Measurements from ENCODE around the gene OTX2.

OTX2 gene

DNA sequence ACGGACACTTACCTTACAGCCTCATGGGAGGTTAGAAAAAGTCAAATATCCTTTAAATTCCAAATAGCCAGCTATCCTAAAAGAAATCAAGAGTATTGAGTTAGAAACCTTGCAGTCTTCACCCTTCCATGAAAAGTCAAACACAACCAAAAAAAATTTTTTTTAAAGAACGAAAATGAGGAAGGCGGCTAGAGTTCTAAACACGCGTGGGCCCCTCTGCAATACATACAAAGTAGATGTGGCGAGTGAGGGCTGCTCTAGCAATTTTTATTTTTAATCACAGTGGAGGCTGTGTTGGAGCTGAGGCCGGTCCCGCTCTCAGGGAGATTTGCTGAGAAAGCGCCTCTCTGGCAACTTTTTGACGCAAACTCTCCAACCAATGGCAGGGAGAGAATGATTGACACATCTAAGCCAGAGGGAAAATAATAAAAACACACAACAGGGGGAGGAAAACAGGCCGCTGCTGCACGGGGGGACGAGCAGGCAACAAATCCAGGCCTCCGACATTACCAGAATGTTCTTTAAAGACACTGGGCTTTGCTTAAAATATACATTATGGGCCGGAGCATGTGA lies at the start of gene OTX2:
OTX2 (minus strand) TSS at position 333 of the 573 bp plus-strand sequence. CDS start 5,023 bp downstream, outside the sequence.
- DNase-seq, result no peak

DNA sequence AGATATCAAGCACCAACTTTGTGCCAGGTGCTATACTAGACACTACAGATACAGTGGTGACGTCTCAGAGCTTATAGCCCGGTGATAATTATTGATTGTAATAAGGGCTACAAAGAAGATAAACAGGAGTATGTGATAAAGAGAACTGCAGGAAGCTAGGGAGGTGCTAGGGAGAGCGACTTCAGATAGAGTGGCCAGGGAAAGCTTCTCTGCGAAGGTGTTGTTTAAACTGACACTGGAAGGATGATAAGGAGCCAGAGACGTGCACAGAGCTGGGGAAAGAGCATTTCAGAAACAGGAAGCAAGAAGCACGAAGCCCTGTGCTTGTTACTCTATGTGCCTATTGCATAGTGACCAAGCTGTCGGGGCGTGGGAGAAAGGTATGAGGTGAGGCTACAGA lies 48.1 kb upstream of the OTX2 start:
- no peak for DNase-seq

DNA sequence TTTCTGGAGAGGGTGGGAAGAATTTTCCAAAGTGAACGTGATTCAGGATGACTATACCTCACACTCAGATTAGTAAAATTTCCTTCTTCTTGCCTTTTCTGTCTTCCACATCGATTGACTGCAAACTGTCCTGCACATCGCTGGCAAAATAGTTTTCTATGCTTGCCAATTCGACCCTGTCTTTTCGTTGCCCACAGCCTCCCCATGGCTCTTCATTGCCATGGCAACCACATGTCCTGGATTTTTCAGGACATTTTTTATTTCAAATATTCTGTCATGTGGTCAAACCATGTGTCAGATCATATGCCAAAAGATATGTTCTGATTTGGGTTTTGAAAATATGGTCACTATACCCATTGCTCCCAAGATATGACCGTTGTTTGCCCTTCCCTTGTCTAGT lies 46.9 kb upstream of the OTX2 start:
- DNase-seq, result no peak

DNA sequence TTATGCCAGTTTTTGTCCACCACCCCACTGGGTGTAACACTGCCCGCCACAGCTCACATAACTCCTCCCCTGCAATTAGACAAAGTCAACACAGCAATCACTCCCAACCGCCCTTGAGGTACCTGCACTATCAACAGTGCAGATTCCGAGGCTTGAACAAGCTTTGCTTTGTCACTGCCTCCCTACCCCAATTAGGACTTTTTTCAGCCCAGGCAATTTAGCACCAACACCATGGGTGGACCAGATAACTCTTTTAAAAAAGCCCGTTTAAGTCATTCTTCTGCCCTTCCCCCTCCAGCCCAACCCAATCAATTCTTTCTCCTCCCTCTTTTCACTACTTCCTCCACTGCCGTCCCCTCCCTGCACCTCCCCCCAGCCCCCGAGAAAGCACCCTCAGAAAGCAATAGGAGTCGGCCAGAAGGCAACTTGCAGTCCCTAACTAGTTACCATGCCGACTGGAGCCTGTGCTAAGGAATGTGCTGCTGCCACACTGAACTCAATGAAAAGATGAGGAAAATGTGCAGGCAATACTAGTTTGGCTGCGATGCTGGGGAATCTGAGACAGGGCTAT lies 45.7 kb upstream of the OTX2 start:
- DNase-seq, result no peak

DNA sequence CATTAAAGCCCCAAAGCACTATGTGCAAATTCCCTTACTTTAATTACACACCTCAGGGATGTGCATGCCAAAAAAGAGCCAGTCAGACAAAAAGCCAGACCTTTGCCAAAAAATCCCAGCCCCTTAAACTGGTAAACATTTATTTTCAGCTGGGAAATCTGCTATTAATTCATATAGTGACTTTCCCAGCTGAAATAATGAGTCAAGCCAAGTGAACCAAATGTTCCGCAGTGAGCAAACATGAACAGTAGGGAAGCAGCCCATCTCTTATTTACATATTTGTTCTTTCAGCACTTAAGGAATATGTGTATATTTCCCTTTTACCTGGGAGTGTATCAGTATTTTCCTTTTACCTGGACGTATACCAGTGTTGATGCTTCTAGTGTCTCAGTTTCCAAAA lies 44.0 kb upstream of the OTX2 start:
- DNase-seq, result no peak

DNA sequence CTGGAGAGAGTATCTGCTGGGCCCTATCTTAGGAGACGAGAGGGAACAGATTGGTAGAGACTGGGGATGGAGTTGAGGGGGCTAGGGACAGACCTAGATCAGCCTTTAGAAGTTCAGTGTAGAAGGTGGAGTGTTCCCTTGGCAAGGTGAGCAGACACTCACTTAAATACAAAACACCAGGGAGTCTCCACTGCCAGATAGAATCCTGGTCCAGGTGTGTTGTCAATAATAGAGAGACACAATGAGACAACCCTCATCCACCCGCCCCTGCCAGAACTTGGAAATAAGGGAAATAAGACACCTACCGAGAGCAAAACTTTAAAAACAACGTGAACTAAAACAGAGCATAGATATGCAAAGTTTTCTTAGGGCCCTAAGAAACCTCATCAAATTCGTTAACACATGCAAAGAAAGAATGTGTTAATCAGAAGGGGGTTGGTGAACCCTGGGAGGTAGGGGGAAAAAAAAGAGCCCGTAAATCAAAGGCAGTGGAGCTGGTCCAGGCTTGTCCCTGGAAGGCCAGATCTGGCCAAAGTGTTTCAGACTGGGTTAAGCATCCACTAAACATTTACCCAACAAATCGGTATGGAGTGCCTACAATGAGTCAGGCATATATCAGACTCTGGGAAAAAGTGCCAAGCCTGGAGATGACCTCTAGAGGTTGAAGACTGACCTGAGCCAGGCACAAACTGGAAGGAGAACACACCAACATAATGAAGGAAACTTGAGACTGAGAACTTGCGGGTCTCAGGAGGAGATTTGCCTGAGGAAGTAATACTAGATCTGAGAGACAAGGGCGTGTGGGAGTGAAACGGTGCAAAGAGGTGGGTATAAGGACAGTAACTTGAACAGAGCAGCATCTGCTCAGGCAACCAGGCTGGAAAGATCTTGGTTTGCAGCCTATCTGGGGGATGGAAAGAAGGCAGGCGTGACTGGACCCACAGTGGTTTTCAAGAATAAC lies 37.0 kb upstream of the OTX2 start:
- DNase-seq, result no peak

DNA sequence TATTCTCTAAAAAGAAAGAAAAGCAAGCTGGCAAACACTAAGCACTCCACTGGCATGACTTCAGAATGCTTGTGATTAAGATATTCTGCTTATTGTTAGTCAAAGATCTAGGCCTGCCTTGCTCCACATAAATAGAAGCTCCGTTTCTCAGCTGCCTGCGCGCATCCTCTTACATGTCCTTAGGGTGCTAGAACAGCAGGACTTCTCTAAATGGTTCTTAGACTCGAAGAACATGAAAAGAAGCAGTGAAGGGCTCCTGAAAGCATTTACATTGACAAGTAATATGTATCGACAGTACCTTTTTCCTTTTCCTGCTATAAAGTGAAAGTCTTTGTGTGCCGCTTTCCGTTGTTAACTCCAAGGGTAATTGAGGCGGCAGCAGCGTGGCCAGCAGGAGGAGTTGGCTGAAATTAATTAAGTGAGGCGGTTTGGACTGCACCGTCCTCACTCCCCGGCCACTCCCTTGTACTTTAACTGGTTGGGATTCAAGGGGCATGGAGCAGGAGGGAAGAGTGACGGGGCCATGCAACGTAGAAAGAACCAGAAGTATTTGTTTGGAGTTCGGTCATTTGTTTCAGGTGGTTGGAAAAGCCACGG lies 34.2 kb upstream of the OTX2 start:
- DNase-seq, result no peak

DNA sequence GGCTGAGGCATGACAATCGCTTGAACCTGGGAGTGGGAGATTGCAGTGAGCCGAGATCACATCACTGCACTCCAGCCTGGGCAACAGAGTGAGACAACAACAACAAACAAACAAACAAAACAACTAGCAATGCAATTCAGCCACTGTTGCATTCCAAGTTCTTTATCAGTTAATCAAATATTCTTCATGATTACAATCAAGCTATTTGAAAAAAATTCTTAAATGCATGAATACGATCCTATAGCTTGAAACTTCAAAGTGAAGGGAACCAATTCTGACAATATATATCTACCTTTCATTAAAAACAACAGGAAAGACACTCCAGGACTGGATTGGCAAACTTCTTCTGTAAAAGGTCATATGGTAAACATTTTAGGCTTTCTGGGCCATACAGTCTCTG lies 31.3 kb upstream of the OTX2 start:
- DNase-seq, result no peak

DNA sequence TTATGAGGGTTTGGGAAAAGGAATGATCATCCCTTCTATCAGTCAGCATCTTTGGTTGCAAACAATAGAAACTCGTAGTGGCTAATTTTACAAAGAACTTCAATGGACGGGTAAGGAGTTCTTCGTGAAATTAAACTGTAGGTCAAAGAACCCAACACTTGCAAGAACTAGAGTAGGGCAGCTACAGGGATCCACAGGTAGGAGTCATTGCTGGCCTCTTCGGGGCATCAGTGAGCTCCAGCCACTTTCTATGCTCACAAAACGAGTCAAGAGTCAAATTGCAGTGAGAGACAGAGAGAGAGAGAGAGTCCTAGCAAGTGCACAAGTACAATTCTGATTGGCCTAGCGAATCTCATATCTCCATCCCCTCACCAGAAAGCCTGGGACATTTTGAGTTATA lies 29.9 kb upstream of the OTX2 start:
- DNase-seq, result no peak

DNA sequence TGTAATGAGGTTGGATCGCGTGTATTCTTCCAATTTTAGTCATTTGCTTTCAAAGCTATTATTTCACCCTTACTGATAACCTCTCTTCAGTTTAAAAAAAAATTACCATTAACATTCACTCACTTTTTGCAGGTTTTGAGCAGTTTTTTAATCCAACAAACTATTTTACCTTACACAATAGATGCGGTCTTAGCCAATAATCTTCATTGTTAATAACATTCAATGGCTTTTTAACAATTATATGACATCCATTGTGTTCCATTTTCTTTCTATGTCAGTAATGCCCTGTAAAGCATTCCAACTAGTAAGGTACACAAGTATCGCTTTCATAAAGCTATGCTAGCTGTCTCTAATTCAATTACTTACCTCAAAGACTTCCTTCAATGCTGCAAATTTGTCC lies 18.9 kb upstream of the OTX2 start:
- no peak for DNase-seq

DNA sequence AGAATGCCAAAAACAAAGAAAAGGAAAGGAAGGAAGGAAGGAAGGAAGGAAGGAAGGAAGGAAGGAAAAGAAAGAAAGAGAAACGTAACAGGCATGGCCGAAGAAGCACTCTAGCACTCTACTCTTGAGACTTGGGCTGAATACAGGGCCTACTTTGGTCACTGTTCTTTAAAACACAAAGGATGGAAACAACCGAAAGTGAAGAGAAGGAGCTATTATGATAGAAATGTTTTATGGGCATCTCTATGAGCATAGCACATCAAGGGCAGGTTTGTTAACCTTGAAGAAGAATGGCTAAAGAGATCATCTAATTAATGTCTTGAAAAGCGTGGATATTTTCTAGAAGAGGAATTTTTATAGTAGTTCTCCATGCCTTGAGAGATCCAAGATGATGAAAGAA lies 15.9 kb upstream of the OTX2 start:
- DNase-seq, result no peak

DNA sequence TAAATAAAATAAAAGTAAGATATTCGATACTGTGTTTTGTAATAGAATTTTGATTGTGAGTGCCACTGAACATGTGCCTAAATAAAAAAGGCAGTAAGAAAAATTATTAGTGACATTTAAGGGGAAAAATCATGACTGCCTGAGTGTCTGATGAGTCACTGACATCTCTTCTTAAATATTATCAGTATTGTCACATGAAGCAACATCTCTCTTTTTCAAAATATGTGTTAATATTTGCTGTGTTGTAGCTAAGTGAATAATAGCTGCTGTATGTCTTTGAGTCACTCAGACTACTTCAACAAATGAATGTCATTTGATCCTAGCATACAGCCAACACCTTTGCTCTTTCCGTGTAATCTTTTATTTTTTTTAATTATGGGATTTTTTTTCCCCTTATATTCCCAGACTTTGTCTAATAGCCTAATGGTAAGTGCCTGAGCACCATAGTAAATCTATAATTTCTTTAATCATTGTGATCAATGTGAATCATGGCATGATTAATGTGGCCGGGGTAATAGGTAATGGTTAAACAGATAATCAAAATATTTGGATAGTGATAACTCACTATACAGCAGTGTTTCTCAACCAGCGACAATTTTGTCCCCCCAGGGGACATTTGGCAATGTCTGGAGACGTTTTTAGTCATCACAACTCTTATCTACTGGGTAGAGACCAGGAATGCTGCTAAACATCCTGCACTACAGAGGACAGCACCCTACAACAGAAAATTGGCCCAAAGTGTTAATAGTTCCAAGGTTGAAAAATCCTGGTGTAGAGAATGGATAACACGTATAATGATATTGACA lies 11.7 kb upstream of the OTX2 start:
- DNase-seq, result no peak

DNA sequence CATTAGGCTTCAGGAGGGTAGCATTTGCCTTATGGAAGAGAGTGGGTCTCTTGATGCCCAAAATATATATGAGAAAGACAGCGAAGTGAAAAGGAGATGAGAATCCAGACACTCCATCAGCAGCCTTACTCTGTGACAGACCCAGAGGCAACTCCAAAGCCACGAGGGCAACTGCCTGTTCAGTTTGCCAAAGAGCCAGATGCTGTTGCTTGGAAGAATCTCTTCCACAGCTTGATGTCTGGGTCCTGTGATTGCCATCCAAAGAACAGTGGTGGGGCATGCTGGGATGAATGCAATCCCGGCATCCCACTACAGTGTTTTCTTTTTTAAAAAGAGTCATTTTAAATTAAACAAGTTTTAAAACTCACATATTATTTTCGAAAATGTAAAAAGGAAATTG lies 10.9 kb upstream of the OTX2 start:
- no peak for DNase-seq

DNA sequence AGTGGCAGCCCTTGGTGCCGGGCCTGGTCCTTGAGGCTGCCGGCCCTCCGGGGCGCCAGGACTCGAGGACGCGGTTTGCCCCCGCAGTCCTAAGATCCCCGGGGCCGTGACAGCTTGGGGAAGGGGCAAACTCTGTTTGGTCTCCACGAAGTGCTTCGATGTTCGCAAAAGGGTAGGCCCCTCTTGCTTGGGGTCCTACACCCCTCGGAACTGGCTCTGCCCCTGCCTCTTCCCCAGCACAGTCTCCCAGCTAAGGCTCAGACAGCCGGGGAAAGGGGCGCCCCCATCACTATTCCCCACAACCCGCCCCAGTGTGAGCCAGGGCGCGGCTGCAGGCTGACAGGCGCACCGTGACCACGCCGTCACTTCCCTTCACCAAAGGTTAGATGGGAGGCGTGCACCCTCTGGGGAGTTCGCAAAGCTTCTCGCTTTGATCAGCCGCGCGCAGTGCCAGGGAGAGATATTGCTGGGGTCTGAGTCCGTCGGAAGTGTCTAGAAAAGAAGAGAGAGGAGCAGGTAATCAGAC lies 7.2 kb upstream of the OTX2 start:
- no peak for DNase-seq

DNA sequence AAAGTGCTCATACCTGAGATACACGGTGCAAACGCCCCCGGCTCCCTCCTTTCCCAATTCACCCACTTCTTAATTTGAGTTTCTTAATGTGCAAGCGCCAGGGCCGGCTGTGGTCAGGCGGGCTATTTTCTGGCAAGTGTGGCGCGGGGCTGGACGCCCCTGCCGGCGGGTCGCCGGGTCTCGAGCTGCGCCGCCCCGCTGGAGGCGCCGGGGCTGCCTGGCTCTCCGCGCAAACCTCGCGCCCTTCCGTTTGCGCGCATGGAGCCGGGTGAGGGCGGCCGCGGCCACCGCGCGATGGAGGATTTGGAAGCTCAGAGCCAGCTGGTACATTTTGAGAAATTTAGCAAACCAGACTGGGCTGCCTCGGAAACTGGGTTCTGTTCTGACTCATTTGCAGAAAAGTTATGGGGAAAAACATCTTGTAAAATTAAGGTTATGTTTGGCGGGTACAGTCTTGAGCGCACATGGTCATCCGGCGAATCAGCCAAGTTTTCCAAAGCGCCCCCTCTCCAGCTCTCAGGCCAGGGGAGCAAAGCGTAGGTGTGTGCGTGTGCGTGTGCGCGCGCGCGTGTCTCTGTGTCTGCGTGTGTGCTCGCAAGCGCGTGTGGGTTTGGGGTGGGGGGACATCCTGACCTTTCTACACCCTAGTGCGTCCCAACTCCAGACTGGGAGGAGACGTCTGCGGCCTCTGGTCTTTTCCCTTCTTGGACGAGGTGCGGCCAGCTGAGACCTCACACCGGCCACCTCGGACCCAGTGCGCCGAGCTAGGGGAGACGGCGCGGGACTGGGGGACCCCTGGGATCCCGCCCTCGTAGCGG lies 6.5 kb upstream of the OTX2 start:
- DNase-seq, result no peak

DNA sequence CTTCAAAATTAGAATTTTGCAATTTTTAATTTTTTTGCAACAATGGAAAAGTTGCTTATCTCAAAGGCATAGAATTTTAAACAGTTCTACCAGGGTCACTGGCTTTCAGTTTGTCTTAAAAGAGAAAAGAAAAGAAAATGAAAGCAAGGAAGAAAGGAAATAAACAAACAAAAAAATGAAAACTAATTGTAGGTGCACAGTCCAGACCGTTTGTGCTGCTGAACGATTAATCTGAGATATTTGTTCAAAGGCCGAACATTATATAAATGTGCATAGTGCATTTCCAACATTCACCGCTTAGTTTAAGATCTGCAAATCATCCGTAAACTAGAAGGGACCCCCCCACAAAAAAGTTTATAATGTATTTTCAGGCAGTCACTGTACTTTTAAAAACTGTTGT lies 5.5 kb upstream of the OTX2 start:
- no peak for DNase-seq

DNA sequence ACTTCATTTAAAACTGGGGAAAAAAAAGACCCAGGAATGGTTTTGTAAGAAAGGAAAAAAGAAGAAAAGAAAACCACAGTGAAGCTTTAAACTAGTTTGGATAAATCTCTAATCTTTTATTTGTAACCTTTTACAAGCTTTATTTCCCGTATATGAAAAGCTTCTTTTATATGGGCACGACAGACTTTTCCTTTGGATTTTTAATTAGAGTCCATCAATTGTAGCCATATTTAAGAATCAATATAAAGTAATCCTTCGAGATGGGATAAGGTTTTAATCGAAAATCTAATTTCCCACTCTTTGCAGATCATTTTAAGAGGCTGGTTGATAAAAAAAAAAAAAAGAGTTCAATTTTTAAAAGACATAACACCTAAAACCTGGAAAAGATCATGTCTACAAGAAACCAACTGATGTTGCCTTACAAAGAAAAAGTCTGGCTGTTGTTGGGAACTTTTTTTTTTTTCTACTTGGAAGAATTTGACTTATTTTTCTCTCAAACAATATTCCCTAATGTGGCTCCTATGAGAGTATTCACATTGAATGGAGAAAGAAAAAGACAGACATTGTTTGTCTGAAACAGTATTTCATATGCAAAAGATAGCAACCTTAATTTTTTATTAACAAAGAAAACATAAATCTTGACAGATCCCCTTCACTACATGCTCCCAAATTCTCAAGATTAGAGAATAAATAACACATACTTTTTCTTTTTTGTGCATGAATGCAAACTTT lies 4.9 kb upstream of the OTX2 start:
- DNase-seq, result no peak

DNA sequence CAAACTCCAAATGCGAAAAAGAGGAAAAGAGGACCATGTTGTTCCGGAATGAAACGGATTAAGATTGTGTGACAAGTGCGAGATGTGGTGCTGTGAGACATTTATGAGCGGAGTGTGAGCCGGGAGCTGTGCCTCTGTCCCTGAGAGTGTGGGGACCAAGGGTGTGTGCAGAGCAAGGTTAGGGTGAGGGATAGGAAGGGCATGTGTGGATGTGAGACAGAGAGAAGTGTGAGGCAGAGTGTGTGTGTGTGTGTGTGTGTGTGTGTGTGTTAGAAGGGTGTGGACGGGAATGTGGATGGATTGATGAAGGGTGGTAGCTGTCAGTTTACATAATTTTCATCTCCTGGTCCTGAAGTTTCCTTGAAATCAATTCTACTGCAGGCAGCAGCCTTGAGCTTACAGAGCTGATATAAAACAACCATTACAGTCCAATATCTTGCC lies 4.3 kb upstream of the OTX2 start:
- DNase-seq, result no peak

DNA sequence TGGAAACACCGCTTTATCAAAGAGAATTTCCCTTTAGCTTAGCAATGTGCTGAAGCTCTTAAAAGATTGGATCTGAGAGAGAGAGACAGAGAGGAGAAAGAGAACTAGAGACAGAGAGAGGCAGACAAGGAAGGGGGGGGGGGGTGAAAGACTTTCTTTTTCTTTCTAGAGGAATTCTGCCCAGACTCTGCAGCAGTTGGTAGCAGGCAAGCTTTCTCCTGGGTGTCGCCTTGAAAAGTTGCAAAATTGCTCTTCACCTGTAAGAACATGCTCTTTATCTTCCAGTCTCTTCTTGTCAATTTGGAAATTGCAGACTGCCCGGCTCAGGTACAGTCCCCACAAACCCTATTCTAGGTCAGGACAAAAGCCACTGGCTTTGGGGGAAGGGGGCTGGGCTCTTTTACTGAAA lies 2.9 kb upstream of the OTX2 start:
- DNase-seq, result no peak

DNA sequence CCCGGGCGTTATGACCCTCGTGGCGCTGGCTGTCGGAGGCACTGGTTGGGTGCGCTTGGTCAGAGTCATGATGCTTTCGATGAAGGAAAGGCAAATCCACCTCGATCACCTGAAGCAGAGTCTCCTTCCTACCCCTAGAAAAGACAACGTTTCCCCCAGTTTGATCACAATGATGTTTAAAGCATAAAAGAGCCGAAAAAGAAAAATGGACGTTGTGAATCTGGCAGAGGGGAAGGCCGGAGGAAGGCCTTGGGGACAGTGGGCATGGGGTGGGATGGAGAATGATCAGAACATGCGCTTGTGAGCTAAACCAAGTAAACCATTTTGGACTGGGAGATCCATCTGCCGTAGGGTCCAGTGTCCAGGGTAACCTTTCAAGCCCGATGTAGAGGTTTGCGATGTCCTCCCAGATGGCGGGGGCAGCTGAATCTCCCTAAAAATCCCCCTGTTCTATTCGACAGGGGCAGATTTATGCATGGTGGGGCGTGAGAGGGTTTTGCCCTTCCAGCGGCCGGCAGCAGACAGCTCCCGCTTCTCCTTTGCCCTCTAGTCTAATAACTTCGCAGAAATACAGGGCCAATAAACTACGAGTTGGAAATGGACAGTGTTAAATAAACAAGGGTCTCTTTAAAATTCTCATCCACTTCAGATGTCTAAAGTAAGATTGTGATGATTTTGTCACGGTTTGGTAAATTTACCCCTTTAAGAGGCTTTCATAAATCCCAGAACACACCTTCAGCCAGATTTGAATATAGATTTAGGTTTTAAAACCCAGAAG lies 2.3 kb upstream of the OTX2 start:
- DNase-seq, result no peak

Data from activated CD8-positive, alpha-beta memory T cell treated with anti-CD3 and anti-CD28 coated beads for 24 hours (primary cell).